NCI-H446 (cell line): ENCODE data around the gene CHRDL2.
A peak's percentile ranks its signal among the peaks of the same experiment; 100 is the strongest.
"Not testable (repeated sequence)": the region's sequence is repeated elsewhere in the genome, so short reads cannot be mapped to it uniquely, and the experiment has no call there.

Experiments used
- DNase-seq, 2 experiments: peaks; one replicate each; lab custom pipeline; 2025; lab: John Stamatoyannopoulos, UW

CHRDL2 gene, protein sequence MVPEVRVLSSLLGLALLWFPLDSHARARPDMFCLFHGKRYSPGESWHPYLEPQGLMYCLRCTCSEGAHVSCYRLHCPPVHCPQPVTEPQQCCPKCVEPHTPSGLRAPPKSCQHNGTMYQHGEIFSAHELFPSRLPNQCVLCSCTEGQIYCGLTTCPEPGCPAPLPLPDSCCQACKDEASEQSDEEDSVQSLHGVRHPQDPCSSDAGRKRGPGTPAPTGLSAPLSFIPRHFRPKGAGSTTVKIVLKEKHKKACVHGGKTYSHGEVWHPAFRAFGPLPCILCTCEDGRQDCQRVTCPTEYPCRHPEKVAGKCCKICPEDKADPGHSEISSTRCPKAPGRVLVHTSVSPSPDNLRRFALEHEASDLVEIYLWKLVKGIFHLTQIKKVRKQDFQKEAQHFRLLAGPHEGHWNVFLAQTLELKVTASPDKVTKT

DNA sequence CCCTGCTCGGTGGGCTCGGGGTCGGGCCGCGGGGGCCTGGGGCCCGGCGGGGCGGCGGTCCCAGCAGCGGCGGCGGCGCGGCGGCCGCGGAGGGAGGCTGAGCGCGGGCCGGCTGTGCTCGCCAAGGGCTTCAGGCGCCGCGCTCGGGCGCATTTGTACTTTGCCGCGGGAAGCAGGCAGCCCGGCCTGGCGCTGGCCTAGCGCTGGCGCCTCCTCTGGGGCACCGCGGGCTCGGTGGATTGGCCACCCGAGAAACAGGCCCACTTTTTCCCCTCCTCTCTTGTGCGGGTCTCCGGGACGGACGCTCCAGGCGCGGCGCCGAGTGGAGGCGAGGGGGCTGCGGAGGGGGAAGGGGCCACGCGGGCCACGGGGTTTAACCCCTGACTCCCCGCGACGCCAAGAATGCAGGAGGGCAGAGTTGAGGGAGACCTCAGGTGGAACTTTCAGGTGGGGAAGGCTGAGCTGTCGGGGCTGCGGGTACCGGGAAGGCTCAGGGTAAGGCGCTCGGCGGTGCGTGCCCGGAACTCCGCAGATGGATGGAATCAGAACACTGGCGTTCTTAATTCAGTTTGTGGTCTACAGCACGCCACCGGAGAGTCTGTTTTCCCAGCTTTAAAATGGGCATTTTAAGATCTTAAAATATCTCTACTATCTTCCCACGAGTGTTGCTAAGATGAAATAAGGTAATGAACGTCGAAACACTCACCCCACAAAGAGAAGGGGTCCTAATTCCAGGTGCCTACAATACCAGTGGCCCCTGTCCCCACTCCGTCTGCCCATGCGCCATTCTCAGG, at the start of gene CHRDL2:
Gene CHRDL2, minus strand, starts transcription at position 126 of the 794 bp plus-strand sequence. CDS start 538 bp downstream, outside the sequence.
- no peak for DNase-seq

DNA sequence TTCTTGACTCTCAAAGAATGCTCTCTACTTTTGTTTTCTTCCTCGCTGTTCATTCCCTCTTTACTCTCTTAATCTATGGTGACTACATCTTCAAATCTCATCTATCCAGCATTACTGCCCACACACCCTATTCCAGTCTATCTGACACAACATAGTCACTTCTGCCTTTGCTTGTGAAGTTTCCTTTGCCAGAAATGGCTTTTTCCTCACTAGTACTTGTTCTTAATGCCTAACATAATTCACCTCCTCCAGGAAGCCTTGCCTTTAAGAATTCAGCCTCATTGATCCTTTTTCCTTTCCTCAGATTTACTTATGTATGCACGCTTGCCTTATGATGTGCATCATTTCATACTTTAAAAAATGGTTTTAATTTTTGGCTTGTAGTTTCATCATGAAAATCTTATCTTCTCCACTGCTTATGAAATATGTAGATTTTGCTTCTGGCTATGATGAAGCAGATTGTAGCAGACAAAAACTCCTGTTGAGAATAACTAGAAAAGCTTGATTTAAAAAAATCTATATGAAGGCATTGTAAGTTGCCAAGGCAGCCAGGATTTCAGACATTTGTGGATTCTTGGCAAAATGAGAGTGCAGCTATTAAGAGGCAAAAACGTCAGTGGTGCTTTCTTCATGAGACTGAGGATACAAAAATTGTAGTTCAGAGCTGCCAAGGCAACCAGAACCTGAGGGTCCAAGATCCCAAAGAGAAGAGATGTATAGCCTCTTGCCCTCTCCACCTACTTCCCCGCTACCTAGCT, 49.2 kb upstream of the CHRDL2 start:
- DNase-seq = no peak

DNA sequence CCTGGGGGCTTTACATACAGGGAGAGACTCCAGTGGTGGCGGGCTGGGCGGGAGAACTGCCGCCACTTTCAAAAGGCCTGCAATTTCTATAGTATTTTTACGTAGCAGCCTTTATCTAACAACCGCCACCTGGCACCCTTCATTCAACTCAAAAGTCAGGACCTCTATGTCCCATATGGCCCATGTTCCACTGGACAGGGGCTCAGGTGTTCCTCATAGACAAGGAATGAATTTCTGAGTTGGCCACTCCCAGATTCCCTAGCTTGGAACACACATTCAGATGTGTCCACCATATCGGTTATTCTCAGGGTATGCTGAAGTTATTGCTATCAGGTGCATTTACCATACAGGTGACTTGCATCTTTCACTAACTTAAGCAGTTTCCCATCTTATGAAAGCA, 47.4 kb upstream of the CHRDL2 start:
- no peak for DNase-seq

DNA sequence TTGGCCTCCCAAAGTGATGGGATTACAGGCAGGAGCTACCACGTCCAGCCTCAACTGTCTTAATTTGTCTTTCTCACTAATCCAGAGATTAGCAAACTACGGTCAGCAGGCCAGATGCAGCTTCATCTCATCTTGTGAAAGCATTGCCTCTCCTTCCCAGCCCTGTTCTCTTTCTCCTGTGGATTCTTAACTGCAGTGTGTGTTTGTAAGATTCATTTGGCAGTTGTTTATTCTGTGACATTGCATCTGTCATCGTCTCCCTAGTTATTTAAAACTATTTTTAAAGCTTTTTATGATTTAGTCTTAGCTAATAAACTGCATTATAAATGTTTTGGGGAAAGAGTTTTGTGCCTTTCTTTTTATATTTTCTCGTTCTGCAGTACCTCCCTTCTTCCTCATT, 46.7 kb upstream of the CHRDL2 start:
- no peak for DNase-seq

DNA sequence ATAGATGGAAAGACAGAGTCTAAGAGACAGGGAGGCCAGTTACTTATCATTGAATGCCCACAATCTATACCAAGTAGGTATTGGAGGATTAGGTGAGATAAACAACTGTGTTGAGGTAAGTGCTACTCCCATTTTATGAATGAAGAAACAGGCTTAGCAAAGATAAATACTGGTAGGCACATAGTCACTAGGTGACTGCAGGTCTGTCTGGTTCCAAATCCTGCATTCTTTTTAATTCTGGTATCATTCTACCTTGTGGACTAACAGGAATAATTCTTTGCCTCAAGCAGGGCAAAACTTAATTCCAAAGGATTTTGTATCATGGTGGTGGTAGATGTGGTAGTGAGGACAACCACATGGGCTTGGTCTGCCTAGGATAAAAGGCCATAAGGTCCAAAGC, 45.8 kb upstream of the CHRDL2 start:
- no peak for DNase-seq

DNA sequence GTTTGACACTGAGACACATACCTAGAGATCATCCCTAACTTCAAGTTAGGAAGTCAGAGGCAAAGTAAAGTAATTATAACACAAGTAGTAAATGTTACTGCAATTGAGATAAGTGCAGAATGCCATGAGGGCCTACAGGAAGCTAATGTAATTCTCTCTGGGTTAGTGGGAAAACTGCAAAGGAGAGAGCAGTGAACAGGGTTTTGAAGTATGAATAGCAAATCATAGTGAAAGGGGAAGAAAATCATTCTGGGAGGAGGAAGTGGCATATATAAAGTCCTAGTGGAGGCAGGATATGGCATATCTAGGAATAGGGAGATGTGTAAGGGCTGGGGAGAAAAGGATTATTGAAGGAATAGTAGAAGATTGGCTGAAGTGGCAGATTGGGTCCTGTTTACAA, 45.3 kb upstream of the CHRDL2 start:
- DNase-seq = no peak

DNA sequence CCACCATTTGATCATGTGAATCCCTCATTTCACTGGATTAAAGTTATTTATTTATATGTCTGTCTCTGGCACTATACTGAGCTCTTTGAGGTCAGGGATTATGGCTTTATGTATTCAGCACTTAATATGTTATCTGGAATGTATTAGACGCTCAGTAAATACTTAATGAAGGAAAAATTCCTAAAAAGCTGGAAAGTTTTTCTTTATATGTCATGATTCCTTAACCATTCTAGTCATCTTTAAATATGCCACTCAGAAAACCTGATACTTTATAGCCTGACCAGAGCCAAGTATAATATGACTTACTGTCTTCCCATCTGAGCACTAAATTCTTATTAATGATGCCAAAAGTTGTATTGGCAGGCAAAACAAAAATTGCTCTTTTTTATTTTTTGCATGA, 44.5 kb upstream of the CHRDL2 start:
- peak in 1 of 2 experiments; percentile 7 for DNase-seq

DNA sequence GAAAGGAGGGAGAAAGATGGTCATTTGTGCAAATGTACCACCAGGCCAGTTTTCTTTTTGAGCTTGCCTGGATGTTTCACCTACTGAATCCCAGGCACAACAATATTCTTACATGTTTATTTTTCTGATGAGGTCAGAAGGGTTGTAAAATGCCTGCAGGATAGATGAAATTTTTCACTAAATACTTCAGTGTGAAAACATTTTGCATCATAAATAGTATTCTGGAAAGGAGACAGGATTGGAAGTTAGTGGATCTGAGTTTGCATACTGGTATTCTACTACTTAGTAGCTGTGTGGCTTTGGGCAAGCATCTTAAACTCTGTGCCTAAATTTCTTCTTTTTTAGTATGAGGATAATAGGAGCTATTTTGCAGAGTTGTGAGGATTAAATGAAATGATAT, 42.2 kb upstream of the CHRDL2 start:
- no peak for DNase-seq

DNA sequence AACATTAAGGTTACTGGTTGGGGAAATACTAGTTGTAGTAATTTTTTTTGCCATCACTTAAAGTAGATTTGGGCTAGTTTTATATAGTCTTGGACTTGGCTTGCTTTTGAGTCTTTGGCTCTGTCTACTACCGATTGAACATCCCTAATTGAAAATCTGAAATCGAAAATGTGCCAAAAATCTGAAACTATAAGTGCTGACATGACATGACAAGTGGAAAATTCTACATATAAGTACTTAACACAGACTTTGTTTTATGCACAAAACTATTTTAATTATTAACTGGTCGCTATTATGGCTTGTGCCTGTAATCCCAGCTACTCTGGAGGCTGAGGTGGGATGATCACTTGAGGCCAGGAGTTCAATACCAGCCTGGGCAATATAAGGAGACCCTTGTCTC, 39.9 kb upstream of the CHRDL2 start:
- no peak for DNase-seq

DNA sequence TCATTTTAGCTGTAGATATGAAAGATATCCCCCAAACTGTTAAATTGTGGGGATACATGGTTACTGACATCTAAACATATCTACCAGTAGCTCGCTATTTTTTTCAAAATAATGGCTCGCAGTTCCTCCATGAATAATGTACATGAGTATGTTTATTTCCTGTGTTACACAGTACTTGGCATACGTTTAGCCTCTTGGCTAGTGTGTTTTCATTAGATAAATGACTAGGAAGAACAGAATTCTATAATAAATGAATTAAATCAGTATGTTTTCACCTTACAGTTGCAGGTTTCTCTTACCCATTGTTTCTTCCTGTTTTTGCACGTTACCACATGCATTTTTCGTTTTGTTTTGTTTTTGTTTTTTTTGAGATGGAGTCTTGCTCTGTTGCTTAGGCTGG, 39.2 kb upstream of the CHRDL2 start:
- no peak for DNase-seq

DNA sequence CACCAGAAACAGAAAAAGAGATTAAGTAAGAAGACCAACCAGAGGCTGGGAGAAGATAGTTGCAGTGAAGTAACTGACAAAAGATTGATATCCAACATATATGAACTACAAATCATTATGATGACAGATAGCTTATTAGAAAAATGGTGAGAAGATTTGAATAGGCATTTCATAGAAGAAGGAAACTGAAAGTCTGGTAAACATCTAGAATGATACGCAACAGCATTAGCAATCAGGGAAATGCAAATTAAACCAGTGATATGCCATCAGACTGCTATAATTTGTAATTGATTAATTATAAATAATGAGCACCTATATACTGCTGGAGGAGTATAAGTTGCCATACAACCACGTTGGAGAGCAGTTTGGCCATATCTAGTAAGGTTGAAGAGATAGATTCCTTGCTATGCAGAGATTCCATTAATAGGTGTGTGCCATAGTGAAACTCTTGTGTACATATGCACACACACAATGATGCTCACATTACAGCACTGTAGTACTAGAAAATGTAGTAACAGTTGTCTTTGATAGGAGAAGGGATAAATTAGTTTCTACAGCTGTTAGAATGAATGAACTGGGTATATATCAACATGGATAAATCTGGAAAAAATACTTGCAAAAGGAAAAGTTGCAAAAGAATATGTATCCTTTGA, 38.0 kb upstream of the CHRDL2 start:
- no peak for DNase-seq

DNA sequence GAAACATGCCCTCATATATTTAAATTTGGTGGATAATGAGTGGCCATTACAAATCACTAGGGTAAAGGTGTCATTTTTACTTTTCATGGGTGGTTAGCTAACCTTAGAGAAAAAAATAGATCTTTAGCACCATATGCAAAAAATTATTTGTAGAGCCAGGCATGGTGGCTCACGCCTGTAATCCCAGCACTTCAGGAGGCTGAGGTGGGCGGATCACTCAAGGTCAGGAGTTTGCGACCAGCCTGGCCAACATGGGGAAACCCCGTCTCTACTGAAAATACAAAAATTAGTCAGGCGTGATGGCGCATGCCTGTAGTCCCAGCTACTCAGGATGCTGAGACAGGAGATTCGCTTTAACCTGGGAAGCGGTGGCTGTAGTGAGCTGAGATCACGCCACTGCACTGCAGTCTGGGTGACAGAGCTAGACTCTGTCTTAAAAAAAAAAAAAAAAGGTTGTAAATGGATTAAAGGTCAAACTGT, 37.0 kb upstream of the CHRDL2 start:
- not testable (repeated sequence) for DNase-seq

DNA sequence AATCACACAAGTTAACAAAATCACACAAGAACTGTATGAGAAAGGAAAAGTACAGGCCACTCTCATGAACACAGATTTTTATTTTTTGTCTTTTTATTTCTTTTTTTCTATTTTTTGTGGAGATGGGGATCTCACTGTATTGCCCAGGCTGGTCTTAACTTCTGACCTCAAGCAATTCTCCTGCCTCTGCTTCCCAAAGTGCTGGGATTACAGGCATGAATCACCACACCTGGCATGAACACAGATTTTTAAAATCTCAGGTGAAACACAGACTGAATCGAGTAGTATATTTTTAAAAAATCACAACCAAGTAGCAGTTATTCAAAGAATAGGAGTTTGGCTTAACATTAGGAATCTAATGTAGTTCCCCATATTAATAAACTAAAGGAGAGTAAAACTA, 35.7 kb upstream of the CHRDL2 start:
- no peak for DNase-seq

DNA sequence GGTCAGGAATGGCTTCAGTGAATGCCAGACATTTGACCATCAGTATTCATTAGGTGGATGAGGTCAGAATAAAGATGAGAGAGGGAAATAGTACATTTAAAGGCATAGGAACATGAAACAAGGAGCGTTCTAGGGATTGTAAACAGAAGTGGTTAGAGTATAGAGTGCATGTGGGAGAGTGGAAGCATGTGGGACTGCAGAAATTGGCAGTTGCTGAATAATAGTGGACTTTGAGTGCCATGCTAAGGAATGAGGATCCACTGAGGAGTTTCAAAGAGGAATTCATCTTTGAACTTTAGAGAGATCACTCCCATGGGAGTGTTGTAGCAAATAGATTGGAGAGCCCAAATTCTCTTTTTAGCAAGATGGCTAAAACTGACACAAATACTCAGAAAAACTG, 25.3 kb upstream of the CHRDL2 start:
- DNase-seq = no peak

DNA sequence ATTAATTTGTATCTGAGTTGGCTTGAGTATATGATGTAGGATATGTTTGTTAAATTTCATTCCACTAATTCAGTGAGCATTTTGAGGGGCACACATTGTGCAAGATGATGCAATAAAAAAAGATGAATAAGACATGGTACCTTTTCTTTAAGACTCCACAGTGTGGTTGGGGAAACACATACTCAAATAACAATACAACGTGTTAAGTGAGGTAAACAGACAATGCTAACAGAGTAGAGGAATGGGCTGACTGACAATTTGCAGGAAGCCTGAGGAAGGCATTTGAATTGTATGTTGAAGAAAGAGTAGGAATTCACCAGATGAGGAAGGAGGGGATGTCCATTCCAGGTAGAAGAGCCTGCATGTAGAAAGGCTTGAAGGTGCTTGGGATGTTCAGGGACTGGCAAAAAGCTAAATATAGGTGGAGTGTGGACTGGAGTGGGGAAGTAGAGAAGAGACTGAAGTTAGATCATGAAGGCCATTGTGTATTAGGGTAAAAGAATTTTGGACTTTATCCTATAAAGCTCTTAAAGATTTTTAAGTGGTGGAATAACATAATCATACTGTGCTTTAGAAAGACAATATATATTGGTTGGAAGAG, 24.3 kb upstream of the CHRDL2 start:
- no peak for DNase-seq

DNA sequence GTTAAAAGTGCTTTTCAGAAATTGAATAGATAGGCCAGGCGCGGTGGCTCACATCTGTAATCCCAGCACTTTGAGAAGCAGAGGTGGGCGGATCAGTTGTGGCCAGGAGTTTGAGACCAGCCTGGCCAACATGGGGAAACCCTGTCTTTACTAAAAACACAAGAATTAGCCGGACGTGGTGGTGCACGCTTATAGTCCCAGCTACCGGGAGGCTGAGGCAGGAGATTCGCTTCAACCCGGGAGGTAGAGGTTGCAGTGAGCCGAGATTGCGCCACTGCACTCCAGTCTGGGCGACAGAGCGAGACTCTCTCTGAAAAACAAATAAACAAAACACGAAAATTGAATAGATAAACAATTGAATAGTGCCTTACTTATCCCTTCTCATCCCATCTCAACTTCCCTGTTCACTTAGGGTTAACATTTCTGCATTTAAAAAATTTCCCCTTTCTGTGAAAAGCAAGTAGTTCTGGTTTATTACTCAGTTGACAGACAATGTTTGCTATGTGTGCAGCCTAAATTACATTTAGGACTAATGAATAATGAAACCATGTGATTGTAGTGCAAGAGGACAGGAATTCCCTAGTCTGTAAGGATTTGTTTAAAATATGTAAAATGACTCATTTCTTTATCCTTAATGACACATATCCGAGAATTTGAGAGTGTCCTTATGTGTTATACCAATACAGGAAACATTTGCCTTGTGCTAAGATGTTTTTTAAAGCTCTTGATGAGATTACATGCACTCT, 23.5 kb upstream of the CHRDL2 start:
- DNase-seq = no peak

DNA sequence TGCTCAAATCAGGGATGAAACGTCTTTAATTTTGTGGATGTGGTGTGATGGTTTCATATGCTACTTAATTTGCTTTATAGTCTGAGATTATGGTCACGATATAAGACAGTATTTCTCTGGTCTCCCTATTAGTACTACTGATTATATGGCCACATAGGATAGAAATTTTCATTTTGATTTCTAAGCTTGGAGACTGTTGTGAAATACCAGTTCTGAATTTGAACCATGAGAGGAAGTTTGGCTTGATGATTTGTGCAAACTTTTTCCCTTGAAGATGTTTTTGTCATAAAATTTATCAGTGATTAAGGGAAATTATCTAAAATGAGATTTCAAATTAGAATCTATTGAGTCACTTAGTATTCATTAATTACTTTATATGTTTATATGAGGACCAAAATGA, 20.1 kb upstream of the CHRDL2 start:
- no peak for DNase-seq

DNA sequence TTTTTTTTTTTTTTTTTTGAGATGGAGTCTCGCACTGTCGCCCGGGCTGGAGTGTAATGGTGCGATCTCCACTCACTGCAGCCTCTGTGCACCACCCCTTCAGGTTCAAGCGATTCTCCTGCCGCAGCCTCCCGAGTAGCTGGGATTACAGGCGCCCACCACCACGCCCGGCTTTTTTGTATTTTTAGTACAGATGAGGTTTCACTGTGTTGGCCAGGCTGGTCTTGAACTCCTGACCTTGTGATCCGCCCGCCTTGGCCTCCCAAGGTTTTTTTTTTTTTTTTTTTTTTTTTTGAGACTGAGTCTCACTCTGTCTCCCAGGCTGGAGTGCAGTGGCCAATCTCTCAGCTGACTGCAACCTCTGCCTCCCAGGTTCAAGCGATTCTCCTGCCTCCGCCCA, 19.4 kb upstream of the CHRDL2 start:
- DNase-seq = not testable (repeated sequence)

DNA sequence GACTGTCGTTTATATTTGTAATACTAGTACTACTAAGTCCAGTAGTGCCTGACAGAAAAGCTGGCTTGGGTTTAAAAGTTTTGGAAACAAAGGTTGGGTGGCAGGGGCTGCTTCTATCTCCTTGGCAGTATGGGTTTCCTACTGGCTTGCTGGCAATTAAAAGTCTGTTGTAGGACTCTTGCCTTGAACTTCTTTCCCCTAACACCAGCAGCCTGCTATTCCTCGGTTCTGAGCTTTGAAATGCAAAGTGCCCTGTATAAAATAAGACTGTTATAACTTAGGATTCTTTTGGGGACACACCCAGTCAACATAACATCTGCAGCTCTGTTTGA, 18.7 kb upstream of the CHRDL2 start:
- no peak for DNase-seq

DNA sequence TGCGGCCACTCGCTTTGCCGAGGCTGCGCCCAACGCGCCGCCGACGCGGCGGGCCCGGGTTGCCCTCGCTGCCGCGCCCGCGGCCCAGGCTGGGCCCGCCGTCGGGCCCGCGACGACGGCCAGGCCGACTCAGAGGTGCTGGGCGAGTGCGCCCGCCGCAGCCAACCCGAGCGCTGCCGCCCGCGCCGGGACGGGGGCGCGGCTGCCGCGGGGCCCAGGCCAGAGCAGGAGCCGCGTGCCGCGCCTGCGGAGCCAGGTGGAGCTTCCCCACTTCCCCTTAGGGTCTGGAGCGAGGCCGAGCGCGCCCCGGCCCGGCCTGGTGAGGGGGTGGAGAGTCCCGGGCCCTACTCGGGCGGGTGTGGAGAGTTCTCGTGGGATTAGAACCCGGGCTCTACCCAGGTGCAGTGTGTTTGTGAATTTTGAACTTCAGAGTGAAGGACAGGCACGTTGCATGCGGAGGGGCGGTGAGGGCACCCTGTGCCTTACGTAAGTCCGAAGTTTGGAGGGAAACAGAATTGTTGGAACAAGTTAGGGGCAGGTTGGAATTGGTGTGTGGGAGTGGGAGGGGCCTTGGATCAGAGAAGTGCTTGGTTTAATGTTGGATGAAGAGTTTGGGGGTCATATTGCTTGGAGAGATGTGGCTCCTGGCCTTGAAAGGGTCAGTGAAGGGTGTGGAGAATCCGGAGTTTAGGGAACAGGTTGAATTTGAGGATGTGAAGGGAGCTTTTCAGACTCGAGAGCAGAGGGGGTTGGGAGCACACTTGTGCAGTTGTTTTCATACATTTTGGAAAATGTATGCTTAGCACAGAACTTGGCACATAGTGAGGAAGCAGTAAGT, 18.1 kb upstream of the CHRDL2 start:
- peak in 1 of 2 experiments; percentile 44 for DNase-seq
